Peyer's patch (tissue), 4 donors: ENCODE measurements around the gene SORBS2. TPM values are rescaled to one million over a fixed set of nuclear protein-coding genes. Genes with fewer than 3 reads are reported as not detected.
A peak's percentile ranks its signal among the peaks of the same experiment; 100 is the strongest.

Source experiments
- DNase-seq, 3 donors: peaks; one replicate each; pipeline ENCODE4 v3.0.0-alpha.2; 2017 to 2019
- H3K27ac ChIP-seq, 4 donors: fragments of 200-600 bp; sonication (generic); one replicate each; pipeline ENCODE4 v1.5.1; 2016 to 2019
- H3K27me3 ChIP-seq, 2 donors: fragments of 200-600 bp; sonication (generic); one replicate each; pipeline ENCODE4 v1.5.1; 2019
- H3K36me3 ChIP-seq, 3 donors: fragments of 200-600 bp; sonication (generic); one replicate each; pipeline ENCODE4 v1.5.1; 2016 to 2019
- H3K4me1 ChIP-seq, 4 donors: fragments of 200-600 bp; sonication (generic); one replicate each; pipeline ENCODE4 v1.5.1; 2016 to 2019
- H3K4me3 ChIP-seq, 4 donors: fragments of 200-600 bp; sonication (generic); 1 replicate in 3 of 4; 2 replicates in 1 of 4; pipeline ENCODE4 v1.5.1; 2016 to 2019; ENCODE audit warnings: mild to moderate bottlenecking in 1 of 4
- H3K9me3 ChIP-seq, 4 donors: fragments of 200-600 bp; sonication (generic); one replicate each; pipeline ENCODE4 v1.5.1; 2016 to 2019; ENCODE audit warnings: mild to moderate bottlenecking in 1 of 4
- CTCF ChIP-seq, 6 experiments: fragments of 450-650 bp in 4 of 6; fragments of 200-600 bp in 2 of 6; sonication (generic) in 1 of 6; IDR thresholded peaks; one replicate each; pipeline ENCODE4 v1.5.1; 2017 to 2019; ENCODE audit warnings: antibody characterized with exemption in 6 of 6, mild to moderate bottlenecking in 3 of 6, moderate library complexity in 1 of 6
- POLR2A ChIP-seq, 2 donors: fragments of 450-650 bp; IDR thresholded peaks; one replicate each; pipeline ENCODE4 v1.5.1; 2017; ENCODE audit warnings: antibody characterized with exemption in 2 of 2, mild to moderate bottlenecking in 2 of 2, moderate library complexity in 2 of 2
- total RNA-seq, 4 donors: library from RNA; depleted of rRNA; stranded (reverse); fragments of >200 nt; gene quantifications; one replicate each; pipeline ENCODE4 v1.1.0, GENCODE V29; 2016

The SORBS2 gene
- total RNA-seq, 4 donors from 2014 or later = 15.8 to 61.9 (median 53.0) TPM

- TF ChIP-seq CTCF (IDR thresholded peaks at IDR 0.05) (no peak), POLR2A (IDR thresholded peaks at IDR 0.05) (no peak)
These were observed 111.9 kb downstream of the SORBS2 start for GRCh38 chr4:185700048-185700447.

GRCh38 chr4:185697488-185697887, 114.5 kb downstream of the SORBS2 start:
- TF ChIP-seq CTCF (IDR thresholded peaks at IDR 0.05) = no peak
- TF ChIP-seq POLR2A (IDR thresholded peaks at IDR 0.05) = no peak
- Histone ChIP-seq H3K4me1 (no peaks in the 10 kb centered on the region), H3K27ac (no peak overlapping the region), H3K36me3 (no peaks in the 10 kb centered on the region), H3K9me3 (no peaks in the 10 kb centered on the region), H3K27me3 (no peaks in the 10 kb centered on the region), H3K4me3 (no peak overlapping the region)
- no peak for DNase-seq

More at GRCh38 chr4:185700048-185700447, 111.9 kb downstream of the SORBS2 start:
- Histone ChIP-seq H3K4me1 (no peaks in the 10 kb centered on the region), H3K27ac (no peak overlapping the region), H3K9me3 (no peaks in the 10 kb centered on the region), H3K27me3 (no peaks in the 10 kb centered on the region), H3K4me3 (no peak overlapping the region), H3K36me3 (no peaks in the 10 kb centered on the region)
- no peak for DNase-seq

- Histone ChIP-seq H3K9me3 (no peaks in the 10 kb centered on the region), H3K36me3 (no peaks in the 10 kb centered on the region), H3K4me1 (no peaks in the 10 kb centered on the region), H3K27me3 (no peaks in the 10 kb centered on the region), H3K27ac (no peak overlapping the region), H3K4me3 (no peak overlapping the region)
- no peak for DNase-seq
- TF ChIP-seq CTCF (IDR thresholded peaks at IDR 0.05) (no peak), POLR2A (IDR thresholded peaks at IDR 0.05) (no peak)
These were observed 116.3 kb downstream of the SORBS2 start for GRCh38 chr4:185695743-185696142.

- no peaks in the 10 kb centered on the region for H3K4me1 ChIP-seq
- TF ChIP-seq POLR2A (IDR thresholded peaks at IDR 0.05) (no peak), CTCF (IDR thresholded peaks at IDR 0.05) (no peak)
- peak overlapping the region in 1 of 4 donors; percentile 27 for H3K27ac ChIP-seq
- H3K27me3 ChIP-seq = no peaks in the 10 kb centered on the region
- no peak overlapping the region for H3K4me3 ChIP-seq
- no peaks in the 10 kb centered on the region for H3K9me3 ChIP-seq
- no peaks in the 10 kb centered on the region for H3K36me3 ChIP-seq
- no peak for DNase-seq
These were observed 118.3 kb downstream of the SORBS2 start for GRCh38 chr4:185693548-185694215.

- Histone ChIP-seq H3K9me3 (no peaks in the 10 kb centered on the region), H3K4me3 (no peak overlapping the region), H3K27me3 (no peaks in the 10 kb centered on the region), H3K36me3 (no peaks in the 10 kb centered on the region), H3K27ac (no peak overlapping the region), H3K4me1 (no peaks in the 10 kb centered on the region)
- DNase-seq = no peak
- TF ChIP-seq CTCF (IDR thresholded peaks at IDR 0.05) = no peak
- no peak for TF ChIP-seq POLR2A (IDR thresholded peaks at IDR 0.05)
These were observed 122.6 kb downstream of the SORBS2 start for GRCh38 chr4:185689407-185689806.
